Mucosa of descending colon (tissue), 3 donors: ENCODE results near the gene PCARE. TPM values are rescaled to one million over a fixed set of nuclear protein-coding genes. Genes with fewer than 3 reads are reported as not detected.

ENCODE experiments used
- ATAC-seq: fragments of 200-7000 bp; cut with Tn5 transposase; one replicate; pipeline ENCODE4 v1.9.1; 2020; ENCODE audit warnings: mild to moderate bottlenecking, moderate library complexity
- DNase-seq, 3 donors: peaks; one replicate each; pipeline ENCODE4 v3.0.0-alpha.2; 2020
- H3K36me3 ChIP-seq: fragments of 200-600 bp; one replicate; pipeline ENCODE4 v1.8.0; 2021; ENCODE audit warnings: low read depth, mild to moderate bottlenecking
- H3K4me1 ChIP-seq: fragments of 200-600 bp; one replicate; pipeline ENCODE4 v1.8.0; 2021; ENCODE audit warnings: low read depth, mild to moderate bottlenecking
- H3K4me3 ChIP-seq: fragments of 200-600 bp; one replicate; pipeline ENCODE4 v1.8.0; 2021; ENCODE audit warnings: mild to moderate bottlenecking
- H3K9me3 ChIP-seq: fragments of 200-600 bp; one replicate; pipeline ENCODE4 v1.8.0; 2021; ENCODE audit warnings: mild to moderate bottlenecking
- intact Hi-C, 2 donors: fragments of 100-400 bp; cut with DNase I in 1 of 2; cut with micrococcal nuclease in 1 of 2; formaldehyde crosslinking; loops; one replicate each; pipeline versions ENCODE4 v1.11.0 to v1.11.1; 2022; cut with DNase I, micrococcal nuclease
- total RNA-seq, 3 donors: library from RNA; stranded (reverse); fragmentation: NEBNext Ultra II Directional in 2 of 3; extraction: Animal tissue kit (Norgen Biotek cat#: 25700) in 2 of 3; gene quantifications; one replicate each; pipeline versions ENCODE4 v1.2.1 to v1.2.4, GENCODE V29; 2021 to 2023
- TF ChIP-seq, protein P1 (sequence below): fragments of 200-600 bp; IDR thresholded peaks from one replicate; pipeline ENCODE4 v1.8.0; 2022; ENCODE audit warnings: antibody characterized with exemption, mild to moderate bottlenecking
- donor health status: DM: no; HTN: no; CAD: no; lungs with moderate emphysema.
- donor health status: DM: no; HTN: no; CAD: no.
- donor health status: DM: no; HTN: yes; CAD: no.

Gene PCARE
- total RNA-seq, 3 donors from 2014 or later = not detected

- intact Hi-C loops = no loop called here
- H3K36me3 ChIP-seq = no peaks in the 10 kb centered on the region
- H3K9me3 ChIP-seq = no peaks in the 10 kb centered on the region
- no peaks in the 10 kb centered on the region for H3K4me1 ChIP-seq
- DNase-seq (no peak), ATAC-seq (no peak)
- TF ChIP-seq, protein P1, sequence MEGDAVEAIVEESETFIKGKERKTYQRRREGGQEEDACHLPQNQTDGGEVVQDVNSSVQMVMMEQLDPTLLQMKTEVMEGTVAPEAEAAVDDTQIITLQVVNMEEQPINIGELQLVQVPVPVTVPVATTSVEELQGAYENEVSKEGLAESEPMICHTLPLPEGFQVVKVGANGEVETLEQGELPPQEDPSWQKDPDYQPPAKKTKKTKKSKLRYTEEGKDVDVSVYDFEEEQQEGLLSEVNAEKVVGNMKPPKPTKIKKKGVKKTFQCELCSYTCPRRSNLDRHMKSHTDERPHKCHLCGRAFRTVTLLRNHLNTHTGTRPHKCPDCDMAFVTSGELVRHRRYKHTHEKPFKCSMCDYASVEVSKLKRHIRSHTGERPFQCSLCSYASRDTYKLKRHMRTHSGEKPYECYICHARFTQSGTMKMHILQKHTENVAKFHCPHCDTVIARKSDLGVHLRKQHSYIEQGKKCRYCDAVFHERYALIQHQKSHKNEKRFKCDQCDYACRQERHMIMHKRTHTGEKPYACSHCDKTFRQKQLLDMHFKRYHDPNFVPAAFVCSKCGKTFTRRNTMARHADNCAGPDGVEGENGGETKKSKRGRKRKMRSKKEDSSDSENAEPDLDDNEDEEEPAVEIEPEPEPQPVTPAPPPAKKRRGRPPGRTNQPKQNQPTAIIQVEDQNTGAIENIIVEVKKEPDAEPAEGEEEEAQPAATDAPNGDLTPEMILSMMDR = no peak
- H3K4me3 ChIP-seq = no peak overlapping the region
These were observed 10.0 kb downstream of the PCARE start for GRCh38 chr2:29064346-29064715.

DNA sequence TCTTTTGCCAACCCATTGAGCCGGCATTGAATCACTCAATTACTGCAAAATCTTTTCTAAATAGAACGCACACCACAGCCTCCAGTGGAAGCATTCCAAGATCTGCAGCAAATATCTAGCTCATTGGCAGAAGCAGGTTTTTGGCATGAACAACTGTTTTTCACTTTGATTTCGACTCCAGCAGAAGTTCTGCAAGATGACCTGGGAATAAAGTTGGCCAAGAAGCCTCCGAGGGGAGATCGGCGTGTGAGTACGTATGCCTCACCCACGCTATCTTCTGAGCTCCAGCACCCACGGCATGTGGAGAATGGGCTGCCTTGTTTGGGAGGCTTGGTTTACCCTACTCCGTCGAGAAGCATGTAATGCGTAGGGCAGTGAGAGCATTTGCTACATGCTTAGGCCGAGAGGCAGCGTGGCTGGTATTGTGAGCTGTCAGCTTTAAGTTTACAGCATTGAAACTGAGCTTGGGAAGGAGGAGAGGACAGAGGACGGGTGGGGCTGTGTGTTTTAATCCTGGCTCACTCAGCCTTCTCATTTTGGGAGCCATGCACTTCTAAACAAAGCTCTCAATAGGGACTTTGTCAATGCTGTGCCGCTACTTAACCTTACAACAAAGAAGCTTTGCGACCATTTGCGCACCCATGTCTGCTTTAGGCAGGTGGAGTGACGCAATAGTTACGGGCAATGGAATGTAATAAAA lies 10.5 kb downstream of the PCARE start:
- TF ChIP-seq, protein P1 = no peak
- no peaks in the 10 kb centered on the region for H3K36me3 ChIP-seq
- no peak for ATAC-seq
- H3K4me1 ChIP-seq = no peaks in the 10 kb centered on the region
- H3K9me3 ChIP-seq = no peaks in the 10 kb centered on the region
- intact Hi-C loops = no loop called here
- DNase-seq = no peak
- no peak overlapping the region for H3K4me3 ChIP-seq

DNA sequence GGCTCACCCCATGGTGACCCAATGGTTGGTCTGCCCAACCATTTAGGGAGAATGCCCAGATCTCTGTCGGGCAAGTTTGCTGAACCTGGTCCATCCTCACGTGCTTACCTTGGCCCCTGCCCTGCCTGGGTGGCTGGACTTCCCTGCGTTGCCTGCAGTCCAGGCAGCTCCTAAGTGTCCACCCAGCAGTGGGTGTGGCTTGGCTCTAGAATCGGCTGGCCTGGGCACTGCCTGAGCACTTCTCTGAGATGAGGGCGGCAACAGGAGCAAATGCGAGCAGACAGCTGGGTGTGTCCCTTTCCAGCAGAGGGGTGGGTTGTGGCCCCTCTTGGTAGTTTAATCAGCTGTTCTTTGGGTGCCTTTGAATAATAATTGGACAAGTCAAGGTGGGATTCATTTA lies 11.3 kb downstream of the PCARE start:
- no peaks in the 10 kb centered on the region for H3K4me1 ChIP-seq
- H3K4me3 ChIP-seq = no peak overlapping the region
- H3K36me3 ChIP-seq = no peaks in the 10 kb centered on the region
- DNase-seq (no peak), ATAC-seq (no peak)
- intact Hi-C loops = no loop called here
- TF ChIP-seq, protein P1 = no peak
- no peaks in the 10 kb centered on the region for H3K9me3 ChIP-seq

DNA sequence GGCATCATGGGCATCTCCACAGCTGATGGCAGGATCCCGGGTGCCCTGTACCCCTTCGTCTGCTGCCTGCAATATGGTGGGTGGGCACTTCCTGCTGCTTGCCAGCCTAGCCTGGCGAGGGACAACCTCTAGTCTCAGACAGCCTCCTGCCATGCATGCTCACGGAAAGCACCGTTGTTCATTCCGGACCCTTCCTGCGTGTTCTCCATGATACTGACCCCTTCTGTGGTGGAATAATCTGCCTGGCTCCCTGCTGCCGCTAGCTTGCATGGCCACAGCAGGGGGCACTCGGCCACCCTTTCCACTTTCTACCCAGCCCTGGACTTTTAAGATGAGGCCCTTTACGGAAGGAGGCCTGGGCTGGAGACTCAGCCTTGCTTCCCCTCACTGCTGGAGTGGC lies 12.0 kb downstream of the PCARE start:
- H3K4me3 ChIP-seq = no peak overlapping the region
- H3K9me3 ChIP-seq = no peaks in the 10 kb centered on the region
- TF ChIP-seq, protein P1 = no peak
- intact Hi-C loops = no loop called here
- no peaks in the 10 kb centered on the region for H3K4me1 ChIP-seq
- ATAC-seq = no peak
- DNase-seq = no peak
- no peaks in the 10 kb centered on the region for H3K36me3 ChIP-seq

- no peak overlapping the region for H3K4me3 ChIP-seq
- H3K4me1 ChIP-seq = no peaks in the 10 kb centered on the region
- DNase-seq (no peak), ATAC-seq (no peak)
- H3K9me3 ChIP-seq = no peaks in the 10 kb centered on the region
- intact Hi-C loops = no loop called here
- TF ChIP-seq, protein P1 = no peak
- H3K36me3 ChIP-seq = no peaks in the 10 kb centered on the region
These were observed 12.7 kb downstream of the PCARE start for GRCh38 chr2:29061616-29062015.

- no peaks in the 10 kb centered on the region for H3K9me3 ChIP-seq
- intact Hi-C loops = no loop called here
- no peaks in the 10 kb centered on the region for H3K36me3 ChIP-seq
- DNase-seq = no peak
- ATAC-seq = no peak
- TF ChIP-seq, protein P1 = no peak
- H3K4me3 ChIP-seq = no peak overlapping the region
- H3K4me1 ChIP-seq = no peaks in the 10 kb centered on the region
These were observed 13.1 kb downstream of the PCARE start for GRCh38 chr2:29061176-29061575.
